Neuronal stem cell (in vitro differentiated cells): ENCODE measurements around the gene DENND5B.

Experiments used
- DNase-seq: peaks from one replicate; pipeline ENCODE4 v3.0.0-alpha.2; 2013; ENCODE audit warnings: low spot score
- H2AFZ ChIP-seq: one replicate; pipeline ENCODE4 v1.6.1; 2013; ENCODE audit warnings: mild to moderate bottlenecking, low read length, inconsistent platforms
- H2AK5ac ChIP-seq: 2 replicates; pipeline ENCODE4 v1.6.1; 2013; ENCODE audit warnings: low read depth, mild to moderate bottlenecking, inconsistent platforms, low read length, moderate library complexity, mixed read lengths
- H2BK120ac ChIP-seq: 2 replicates; pipeline ENCODE4 v1.6.1; 2013; ENCODE audit warnings: low read depth, mild to moderate bottlenecking, inconsistent platforms, low read length, moderate library complexity, mixed read lengths
- H2BK12ac ChIP-seq: one replicate; pipeline ENCODE4 v1.6.1; 2013; ENCODE audit warnings: low read length, inconsistent platforms
- H2BK15ac ChIP-seq: 2 replicates; pipeline ENCODE4 v1.6.1; 2013; ENCODE audit warnings: mild to moderate bottlenecking, low read length, inconsistent platforms, mixed read lengths
- H2BK5ac ChIP-seq: one replicate; pipeline ENCODE4 v1.6.1; 2013; ENCODE audit warnings: inconsistent platforms, mild to moderate bottlenecking, low read length, moderate library complexity
- H3K14ac ChIP-seq: one replicate; pipeline ENCODE4 v1.6.1; 2013; ENCODE audit warnings: low read length, inconsistent platforms
- H3K18ac ChIP-seq: 2 replicates; pipeline ENCODE4 v1.6.1; 2013; ENCODE audit warnings: low read length, inconsistent platforms
- H3K23ac ChIP-seq: 2 replicates; pipeline ENCODE4 v1.6.1; 2013; ENCODE audit warnings: low read depth, mild to moderate bottlenecking, mixed read lengths, low read length, inconsistent platforms; ENCODE audit not compliant: poor library complexity
- H3K27ac ChIP-seq: replicated peaks from 3 replicates; pipeline ENCODE4 v1.5.1; 2013; ENCODE audit warnings: low read length, inconsistent platforms
- H3K27me3 ChIP-seq, 3 experiments: 2 replicates each; pipeline ENCODE4 v1.6.1; 2013; ENCODE audit warnings: low read length in 3 of 3, mild to moderate bottlenecking in 2 of 3, inconsistent platforms in 1 of 3, low read depth in 1 of 3, mixed read lengths in 1 of 3, moderate library complexity in 1 of 3; ENCODE audit not compliant: control insufficient read depth in 3 of 3, insufficient read depth in 3 of 3
- H3K36me3 ChIP-seq, 2 donors: replicated peaks in 1 of 2; 2 replicates each; pipeline ENCODE4 v1.6.1; 2013; ENCODE audit warnings: low read length in 2 of 2; ENCODE audit not compliant: control insufficient read depth in 2 of 2, insufficient read depth in 2 of 2
- H3K4ac ChIP-seq: 2 replicates; pipeline ENCODE4 v1.6.1; 2013; ENCODE audit warnings: inconsistent platforms, mild to moderate bottlenecking, low read length, moderate library complexity
- H3K4me1 ChIP-seq, 2 donors: 1 replicate in 1 of 2; 2 replicates in 1 of 2; pipeline ENCODE4 v1.6.1; 2013; ENCODE audit warnings: low read length in 2 of 2, low read depth in 1 of 2; ENCODE audit not compliant: control insufficient read depth in 2 of 2, insufficient read depth in 1 of 2
- H3K4me2 ChIP-seq: one replicate; pipeline ENCODE4 v1.6.1; 2013; ENCODE audit warnings: mild to moderate bottlenecking, low read length, inconsistent platforms; ENCODE audit not compliant: insufficient read depth, poor library complexity, severe bottlenecking
- H3K4me3 ChIP-seq, 2 donors: 2 replicates each; pipeline ENCODE4 v1.5.1; 2013; ENCODE audit warnings: low read length in 2 of 2, mild to moderate bottlenecking in 2 of 2, inconsistent platforms in 1 of 2, moderate library complexity in 1 of 2
- H3K79me1 ChIP-seq: one replicate; pipeline ENCODE4 v1.6.1; 2013; ENCODE audit warnings: low read depth, mild to moderate bottlenecking, inconsistent platforms, low read length, moderate library complexity
- H3K9ac ChIP-seq: one replicate; pipeline ENCODE4 v1.6.1; 2013; ENCODE audit warnings: mild to moderate bottlenecking, low read depth, low read length, inconsistent platforms; ENCODE audit not compliant: poor library complexity
- H3K9me3 ChIP-seq, 2 donors: replicated peaks in 1 of 2; 2 replicates each; pipeline versions ENCODE3 to v1.6.1; 2013; ENCODE audit warnings: low read length in 2 of 2, mild to moderate bottlenecking in 2 of 2, inconsistent platforms in 1 of 2, low read depth in 1 of 2, mixed read lengths in 1 of 2, moderate library complexity in 1 of 2; ENCODE audit not compliant: control insufficient read depth in 2 of 2, insufficient read depth in 1 of 2
- H4K8ac ChIP-seq: one replicate; pipeline ENCODE4 v1.6.1; 2013; ENCODE audit warnings: low read depth, mild to moderate bottlenecking, inconsistent platforms, low read length, moderate library complexity
- H4K91ac ChIP-seq: one replicate; pipeline ENCODE4 v1.6.1; 2013; ENCODE audit warnings: low read length, low read depth, mild to moderate bottlenecking, inconsistent platforms; ENCODE audit not compliant: poor library complexity
- WGBS, 2 donors: extraction: QIAGEN DNeasy Blood & Tissue Kit; methylation state at CpG; one replicate each; pipeline ENCODE4 v1.1.7; 2013; ENCODE audit warnings: missing lambda C conversion rate in 2 of 2, mixed read lengths in 1 of 2; ENCODE audit not compliant: insufficient read length in 2 of 2, insufficient replicate concordance in 1 of 2; ENCODE audit errors: extremely low coverage in 2 of 2; 5-methylcytosine and 5-hydroxymethylcytosine counted together

The DENND5B gene

GRCh38 chr12:31353750-31354708 is 236.9 kb downstream of the DENND5B start:
- Histone ChIP-seq H2BK15ac (peak overlapping the region; percentile 83), H3K4me1 (peaks cover 7 to 13% of the 10 kb centered on the region in 2 donors), H3K4ac (no peak overlapping the region), H3K4me3 (no peak overlapping the region), H3K79me1 (no peaks in the 10 kb centered on the region), H3K9ac (no peak overlapping the region), H3K27ac (peak overlapping the region; percentile 48), H3K9me3 (no peaks in the 10 kb centered on the region), H2BK12ac (no peak overlapping the region), H3K18ac (peak overlapping the region; percentile 84), H3K27me3 (no peaks in the 10 kb centered on the region), H4K8ac (no peak overlapping the region), H2BK5ac (no peak overlapping the region), H3K36me3 (no peaks in the 10 kb centered on the region), H3K23ac (no peak overlapping the region), H2BK120ac (no peak overlapping the region), H4K91ac (no peak overlapping the region), H3K4me2 (peak overlapping the region; percentile 38), H2AK5ac (no peak overlapping the region), H3K14ac (no peak overlapping the region), H2AFZ (peak overlapping the region; percentile 71)
- peak; percentile 58 for DNase-seq
- WGBS, 2 donors, result no CpG with 5 or more reads among the region's 12 CpGs

- Histone ChIP-seq H2AFZ (no peak overlapping the region), H3K27me3 (no peaks in the 10 kb centered on the region), H3K4me2 (no peak overlapping the region), H2BK5ac (no peak overlapping the region), H3K79me1 (no peaks in the 10 kb centered on the region), H3K23ac (no peak overlapping the region), H3K4me3 (no peak overlapping the region), H2BK12ac (no peak overlapping the region), H3K18ac (no peak overlapping the region), H4K91ac (no peak overlapping the region), H3K36me3 (no peaks in the 10 kb centered on the region), H2BK120ac (no peak overlapping the region), H3K9me3 (no peaks in the 10 kb centered on the region), H4K8ac (no peak overlapping the region), H3K4ac (no peak overlapping the region), H2AK5ac (no peak overlapping the region), H3K27ac (no peak overlapping the region), H3K14ac (no peak overlapping the region), H3K9ac (no peak overlapping the region), H3K4me1 (no peaks in the 10 kb centered on the region), H2BK15ac (no peak overlapping the region)
- DNase-seq, result no peak
- WGBS, 2 donors, result no CpG with 5 or more reads among the region's 9 CpGs
Observed at GRCh38 chr12:31346267-31346666, 244.7 kb downstream of the DENND5B start.

GRCh38 chr12:31343139-31343538 is 247.8 kb downstream of the DENND5B start:
- H3K9me3 ChIP-seq, result no peaks in the 10 kb centered on the region
- no peak overlapping the region for H3K23ac ChIP-seq
- H3K4me1 ChIP-seq, result no peaks in the 10 kb centered on the region
- no peaks in the 10 kb centered on the region for H3K27me3 ChIP-seq
- no peak overlapping the region for H3K9ac ChIP-seq
- 100% methylated on average over 1 to 2 of the region's 8 CpGs for WGBS, 2 donors
- no peak overlapping the region for H3K4ac ChIP-seq
- no peak overlapping the region for H2BK12ac ChIP-seq
- H3K79me1 ChIP-seq, result no peaks in the 10 kb centered on the region
- no peak overlapping the region for H2BK5ac ChIP-seq
- no peak overlapping the region for H4K91ac ChIP-seq
- H3K4me2 ChIP-seq, result no peak overlapping the region
- no peak overlapping the region for H4K8ac ChIP-seq
- DNase-seq, result no peak
- H2AFZ ChIP-seq, result no peak overlapping the region
- H3K14ac ChIP-seq, result no peak overlapping the region
- H2BK120ac ChIP-seq, result no peak overlapping the region
- H3K4me3 ChIP-seq, result no peak overlapping the region
- no peak overlapping the region for H2AK5ac ChIP-seq
- no peaks in the 10 kb centered on the region for H3K36me3 ChIP-seq
- no peak overlapping the region for H2BK15ac ChIP-seq
- no peak overlapping the region for H3K27ac ChIP-seq
- H3K18ac ChIP-seq, result no peak overlapping the region

GRCh38 chr12:31342286-31342685 is 248.7 kb downstream of the DENND5B start:
- Histone ChIP-seq H3K14ac (no peak overlapping the region), H2AK5ac (no peak overlapping the region), H3K4me1 (no peaks in the 10 kb centered on the region), H2BK5ac (no peak overlapping the region), H3K9ac (no peak overlapping the region), H4K91ac (no peak overlapping the region), H3K36me3 (no peaks in the 10 kb centered on the region), H3K9me3 (no peaks in the 10 kb centered on the region), H3K23ac (no peak overlapping the region), H3K4me2 (no peak overlapping the region), H2BK15ac (no peak overlapping the region), H3K4ac (no peak overlapping the region), H3K4me3 (no peak overlapping the region), H4K8ac (no peak overlapping the region), H3K27me3 (no peaks in the 10 kb centered on the region), H3K27ac (no peak overlapping the region), H3K18ac (no peak overlapping the region), H2AFZ (no peak overlapping the region), H2BK12ac (no peak overlapping the region), H3K79me1 (no peaks in the 10 kb centered on the region), H2BK120ac (no peak overlapping the region)
- DNase-seq, result no peak
- no CpG with 5 or more reads among the region's 1 CpG for WGBS, 2 donors
